H1 (cell line): ENCODE measurements around the gene BARX2. TPM values are rescaled to one million over a fixed set of nuclear protein-coding genes. Genes with fewer than 3 reads are reported as not detected.

Experiments
- CTCF ChIA-PET: fragments of 300-600 bp; sonication (Branson Sonifier 250); formaldehyde crosslinking; loops from one replicate; lab custom pipeline; 2021; ENCODE audit not compliant: partially characterized antibody; lab: Charles Lee
- POLR2A ChIA-PET: fragments of 300-600 bp; sonication (Branson Sonifier 250); formaldehyde crosslinking; loops from one replicate; lab custom pipeline; 2021; ENCODE audit warnings: inconsistent platforms; ENCODE audit not compliant: partially characterized antibody; lab: Charles Lee
- DNase-seq, 2 experiments: peaks; one replicate each; pipeline versions ENCODE4 v3.0.0 to v3.0.0-alpha.2; 2010 to 2022; ENCODE audit warnings: low spot score in 2 of 2, low read depth in 1 of 2, mixed read lengths in 1 of 2
- FAIRE-seq: peaks from 2 replicates; lab custom pipeline; 2011; peaks lifted over from hg19 to GRCh38; lab: Jason Lieb, UNC
- H2AFZ ChIP-seq: 2 replicates; pipeline ENCODE4 v1.8.1; 2012; ENCODE audit warnings: low read length, inconsistent platforms
- H2AK5ac ChIP-seq: 2 replicates; pipeline ENCODE4 v1.6.1; 2013; ENCODE audit warnings: low read depth, low read length
- H2BK120ac ChIP-seq: replicated peaks from 2 replicates; pipeline ENCODE3; 2013; ENCODE audit warnings: low read depth, low read length, inconsistent platforms
- H2BK12ac ChIP-seq: 2 replicates; pipeline ENCODE4 v1.6.1; 2013; ENCODE audit warnings: low read depth, low read length
- H2BK15ac ChIP-seq: 2 replicates; pipeline ENCODE4 v1.6.1; 2013; ENCODE audit warnings: low read length
- H2BK20ac ChIP-seq: 2 replicates; pipeline ENCODE4 v1.6.1; 2013; ENCODE audit warnings: low read length
- H2BK5ac ChIP-seq: 2 replicates; pipeline ENCODE4 v1.6.1; 2013; ENCODE audit warnings: low read depth, low read length
- H3K14ac ChIP-seq: 2 replicates; pipeline ENCODE4 v1.6.1; 2013; ENCODE audit warnings: inconsistent platforms; ENCODE audit not compliant: insufficient read length
- H3K18ac ChIP-seq: 2 replicates; pipeline ENCODE4 v1.6.1; 2013; ENCODE audit warnings: low read length; ENCODE audit errors: extremely low read depth
- H3K23ac ChIP-seq: 2 replicates; pipeline ENCODE4 v1.6.1; 2013; ENCODE audit warnings: inconsistent platforms; ENCODE audit not compliant: insufficient read length
- H3K23me2 ChIP-seq: 2 replicates; pipeline ENCODE4 v1.6.1; 2013; ENCODE audit warnings: low read depth, low read length
- H3K27ac ChIP-seq: 2 replicates; pipeline ENCODE4 v1.6.1; 2011; ENCODE audit warnings: low read depth, low read length, inconsistent platforms
- H3K27me3 ChIP-seq, 4 experiments: replicated peaks in 1 of 4; 1 replicate in 1 of 4; 2 replicates in 3 of 4; pipeline versions ENCODE4 v1.6.1 to v1.8.1; 2011 to 2013; ENCODE audit warnings: low read length in 3 of 4, mild to moderate bottlenecking in 3 of 4, inconsistent platforms in 2 of 4, mixed read lengths in 2 of 4, moderate library complexity in 1 of 4; ENCODE audit not compliant: control insufficient read depth in 3 of 4, insufficient read depth in 3 of 4; ENCODE audit errors: extremely low read depth in 1 of 4
- H3K36me3 ChIP-seq, 4 experiments: 2 replicates each; pipeline versions ENCODE4 v1.6.1 to v1.8.1; 2011 to 2013; ENCODE audit warnings: mild to moderate bottlenecking in 4 of 4, low read length in 3 of 4, moderate library complexity in 2 of 4, control low read depth in 1 of 4, inconsistent platforms in 1 of 4; ENCODE audit not compliant: insufficient read depth in 4 of 4, control insufficient read depth in 2 of 4
- H3K4ac ChIP-seq: replicated peaks from 2 replicates; pipeline ENCODE3; 2013; ENCODE audit warnings: low read length, low read depth, mixed read lengths, inconsistent platforms; ENCODE audit not compliant: insufficient read length
- H3K4me1 ChIP-seq, 4 experiments: replicated peaks in 1 of 4; 1 replicate in 1 of 4; 2 replicates in 3 of 4; pipeline versions ENCODE4 v1.6.1 to v1.8.1; 2011 to 2013; ENCODE audit warnings: low read length in 3 of 4, inconsistent platforms in 2 of 4, mixed read lengths in 1 of 4; ENCODE audit not compliant: insufficient read depth in 4 of 4, control insufficient read depth in 3 of 4
- H3K4me2 ChIP-seq, 2 experiments: 2 replicates each; pipeline versions ENCODE4 v1.6.1 to v1.8.1; 2011 to 2013; ENCODE audit warnings: low read depth in 2 of 2, low read length in 2 of 2, control low read depth in 1 of 2, inconsistent platforms in 1 of 2, mild to moderate bottlenecking in 1 of 2; ENCODE audit not compliant: insufficient read depth in 1 of 2
- H3K4me3 ChIP-seq, 4 experiments: fragments of 200-600, 300-600 bp in 1 of 4; sonication (generic), shearing (Covaris generic), sonication (Bioruptor Twin) in 1 of 4; 2 replicates each; pipeline versions ENCODE4 v1.5.1 to v1.8.1; 2011 to 2016; ENCODE audit warnings: low read length in 4 of 4, low read depth in 3 of 4, control low read depth in 2 of 4, inconsistent platforms in 2 of 4, mild to moderate bottlenecking in 2 of 4, mixed read lengths in 1 of 4, moderate library complexity in 1 of 4; ENCODE audit not compliant: insufficient read depth in 2 of 4; ENCODE audit errors: extremely low read depth in 1 of 4
- H3K56ac ChIP-seq: replicated peaks from 2 replicates; pipeline ENCODE3; 2013; ENCODE audit warnings: low read depth, mild to moderate bottlenecking, mixed read lengths, low read length, inconsistent platforms; ENCODE audit not compliant: insufficient read length
- H3K79me1 ChIP-seq: 2 replicates; pipeline ENCODE4 v1.6.1; 2013; ENCODE audit warnings: low read depth, low read length, control low read depth
- H3K79me2 ChIP-seq, 2 experiments: 2 replicates each; pipeline versions ENCODE4 v1.6.1 to v1.8.1; 2012 to 2013; ENCODE audit warnings: low read length in 2 of 2, mild to moderate bottlenecking in 2 of 2, inconsistent platforms in 1 of 2; ENCODE audit not compliant: insufficient read depth in 2 of 2, control insufficient read depth in 1 of 2
- H3K9ac ChIP-seq, 4 experiments: replicated peaks in 1 of 4; 1 replicate in 1 of 4; 2 replicates in 3 of 4; pipeline versions ENCODE4 v1.6.1 to v1.8.1; 2011 to 2013; ENCODE audit warnings: low read depth in 3 of 4, low read length in 3 of 4, control low read depth in 2 of 4, mild to moderate bottlenecking in 2 of 4, moderate library complexity in 2 of 4, inconsistent platforms in 1 of 4; ENCODE audit errors: extremely low read depth in 1 of 4
- H3K9me3 ChIP-seq, 2 experiments: 2 replicates each; pipeline versions ENCODE4 v1.6.1 to v1.8.1; 2012 to 2013; ENCODE audit warnings: mild to moderate bottlenecking in 2 of 2, moderate library complexity in 2 of 2, control low read depth in 1 of 2, inconsistent platforms in 1 of 2, low read depth in 1 of 2, low read length in 1 of 2, mixed read lengths in 1 of 2; ENCODE audit not compliant: insufficient read depth in 2 of 2
- H4K20me1 ChIP-seq, 2 experiments: replicated peaks in 1 of 2; 2 replicates each; pipeline versions ENCODE3 to v1.8.1; 2011 to 2013; ENCODE audit warnings: inconsistent platforms in 2 of 2, low read length in 2 of 2, mild to moderate bottlenecking in 1 of 2; ENCODE audit not compliant: insufficient read depth in 2 of 2, control insufficient read depth in 1 of 2
- H4K5ac ChIP-seq: 2 replicates; pipeline ENCODE4 v1.6.1; 2013; ENCODE audit warnings: low read length, low read depth, mixed read lengths, inconsistent platforms; ENCODE audit not compliant: insufficient read length
- H4K8ac ChIP-seq: 2 replicates; pipeline ENCODE4 v1.8.0; 2013; ENCODE audit warnings: mild to moderate bottlenecking, moderate library complexity, low read length, inconsistent platforms; ENCODE audit not compliant: insufficient read depth; ENCODE audit errors: extremely low read depth
- H4K91ac ChIP-seq: replicated peaks from 2 replicates; pipeline ENCODE3; 2013; ENCODE audit warnings: low read length, mixed read lengths, inconsistent platforms; ENCODE audit not compliant: insufficient read length
- ASH2L ChIP-seq: fragments of 200-600, 300-600 bp; sonication (generic); IDR thresholded peaks from one replicate; pipeline ENCODE4 v1.7.1; 2017; ENCODE audit warnings: low read length
- CBX5 ChIP-seq: fragments of 300-800, 300-1000 bp; sonication (generic); IDR thresholded peaks from 2 replicates; pipeline ENCODE4 v1.7.1; 2016; ENCODE audit warnings: antibody characterized with exemption, low read length, low read depth
- CEBPB ChIP-seq: IDR thresholded peaks from 2 replicates; pipeline ENCODE4 v1.6.1; 2012; ENCODE audit warnings: low read depth, low read length
- EP300 ChIP-seq, 2 experiments: IDR thresholded peaks; 1 replicate in 1 of 2; 2 replicates in 1 of 2; pipeline ENCODE4 v1.6.1; 2011 to 2012; ENCODE audit warnings: low read depth in 2 of 2, low read length in 2 of 2, mild to moderate bottlenecking in 2 of 2, borderline replicate concordance in 1 of 2, inconsistent platforms in 1 of 2, moderate library complexity in 1 of 2
- POLR2AphosphoS5 ChIP-seq: IDR thresholded peaks from 2 replicates; pipeline ENCODE4 v1.6.1; 2011; ENCODE audit warnings: low read depth, low read length
- SP4 ChIP-seq: IDR thresholded peaks from 2 replicates; pipeline ENCODE4 v1.6.1; 2012; ENCODE audit warnings: low read length, inconsistent platforms
- SUZ12 ChIP-seq: fragments of 200-600 bp; sonication (generic); IDR thresholded peaks from 2 replicates; pipeline ENCODE4 v1.6.1; 2012; ENCODE audit warnings: mild to moderate bottlenecking, inconsistent platforms, low read length, moderate library complexity, mixed read lengths
- WGBS, 2 experiments: shearing (Covaris generic) in 1 of 2; methylation state at CpG; one replicate each; pipeline versions ENCODE4 v1.1.6 to v1.1.7; 2013 to 2015; ENCODE audit warnings: low lambda C conversion rate in 2 of 2, mixed read lengths in 2 of 2, inconsistent platforms in 1 of 2, low coverage in 1 of 2, missing lambda C conversion rate in 1 of 2; ENCODE audit not compliant: insufficient replicate concordance in 2 of 2, insufficient coverage in 1 of 2, insufficient read length in 1 of 2; ENCODE audit errors: extremely low coverage in 1 of 2, missing lambda C conversion rate in 1 of 2; 5-methylcytosine and 5-hydroxymethylcytosine counted together
- polyA plus RNA-seq, 7 experiments: library from polyadenylated mRNA; depleted of rRNA in 3 of 7; stranded (reverse) in 5 of 7; unstranded in 2 of 7; fragments of >200 nt in 5 of 7; fragments of 200-250 nt in 2 of 7; gene quantifications; 1 replicate in 5 of 7; 2 replicates in 1 of 7; 4 replicates in 1 of 7; pipeline versions ENCODE4 v1.2.1 to v1.2.3, GENCODE V29; 2011 to 2013; ENCODE audit warnings: missing spikeins in 2 of 7, mixed read lengths in 2 of 7
- total RNA-seq: library from RNA; stranded (reverse); fragmentation: NEBNext Ultra II Directional; extraction: Animal tissue kit (Norgen Biotek cat#: 25700); gene quantifications from 2 replicates; pipeline ENCODE4 v1.2.1, GENCODE V29; 2021
- TF ChIP-seq, protein P1 (sequence below): IDR thresholded peaks from 2 replicates; pipeline ENCODE4 v1.6.1; 2011; ENCODE audit warnings: low read depth, mild to moderate bottlenecking, low read length; ENCODE audit not compliant: insufficient read depth
- TF ChIP-seq, protein P2 (sequence below), 3 experiments: IDR thresholded peaks; 1 replicate in 2 of 3; 2 replicates in 1 of 3; pipeline versions ENCODE4 v1.5.1 to v1.6.1; 2011; ENCODE audit warnings: low read length in 3 of 3, mild to moderate bottlenecking in 3 of 3, inconsistent platforms in 2 of 3, low read depth in 1 of 3, moderate library complexity in 1 of 3; ENCODE audit not compliant: insufficient read depth in 1 of 3; ENCODE audit errors: control extremely low read depth in 1 of 3

The BARX2 gene
- total and polyA plus RNA-seq, 2 of the 8 experiments (the other 6 are each of a cell fraction or from before 2014, with no cell fraction given), result not detected

DNA sequence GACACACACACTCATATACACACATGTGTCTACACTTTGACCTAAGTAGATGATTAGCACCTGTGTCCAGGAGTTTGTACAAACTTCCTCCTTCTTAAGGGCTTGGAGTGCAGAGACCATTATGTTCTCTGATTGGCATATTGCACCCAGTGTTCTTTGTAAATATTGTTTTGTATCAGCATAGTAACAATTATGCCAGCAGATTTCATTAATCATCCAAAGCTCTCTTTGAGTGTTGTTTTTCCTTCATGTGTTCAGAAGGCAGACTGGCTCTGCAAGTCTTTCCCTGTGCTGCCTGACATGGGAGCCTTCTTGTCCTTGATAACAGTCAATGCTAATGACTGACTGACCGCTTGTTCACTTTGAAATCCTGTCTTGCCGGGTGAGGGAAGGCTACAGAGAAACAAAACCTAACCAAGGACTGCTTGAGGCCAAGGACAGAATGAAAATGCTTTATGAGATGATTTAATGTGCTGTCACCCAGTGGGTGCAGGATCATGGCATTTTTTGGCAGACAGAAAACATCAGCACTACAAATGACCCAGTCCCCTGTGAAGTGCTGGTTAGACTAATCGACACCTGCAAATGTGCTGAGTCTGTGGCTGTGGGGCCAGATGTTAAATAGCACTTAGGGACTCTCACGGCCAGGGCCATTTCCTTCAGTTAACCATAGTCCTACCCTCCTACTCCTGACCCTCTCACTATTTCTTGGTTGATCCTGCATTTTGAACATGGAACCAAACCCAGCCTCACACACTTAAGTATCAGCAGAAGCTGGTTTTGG, 6.6 kb upstream of the BARX2 start:
- no peak overlapping the region for H2AK5ac ChIP-seq
- H3K36me3 ChIP-seq, result no peaks in the 10 kb centered on the region
- H2BK20ac ChIP-seq, result no peak overlapping the region
- no peaks in the 10 kb centered on the region for H3K9me3 ChIP-seq
- ChIA-PET CTCF (no interaction called here), POLR2A (interaction anchor here (0.6 kb wide), 1 partner anchor 50 kb away, joined by 3 read pairs; no protein-coding TSS in a partner anchor)
- no peak overlapping the region for H2BK120ac ChIP-seq
- H3K79me2 ChIP-seq, result no peaks in the 10 kb centered on the region
- peaks cover 0 to 2% (median 0%) of the 10 kb centered on the region in 4 experiments; a peak in 3 of 7 replicates for H3K4me1 ChIP-seq
- no peak overlapping the region for H3K56ac ChIP-seq
- H4K20me1 ChIP-seq, result peaks cover 0 to 9% of the 10 kb centered on the region in 2 experiments
- no peak overlapping the region for H3K27ac ChIP-seq
- no peak overlapping the region for H3K23ac ChIP-seq
- DNase-seq (no peak), FAIRE-seq (no peak)
- H3K14ac ChIP-seq, result no peak overlapping the region
- no peak overlapping the region for H4K5ac ChIP-seq
- no peak overlapping the region for H3K18ac ChIP-seq
- peaks cover 33 to 53% (median 48%) of the 10 kb centered on the region in 4 experiments for H3K27me3 ChIP-seq
- H2BK5ac ChIP-seq, result no peak overlapping the region
- H2BK15ac ChIP-seq, result no peak overlapping the region
- H4K91ac ChIP-seq, result no peak overlapping the region
- no peak overlapping the region for H3K4me2 ChIP-seq
- H3K9ac ChIP-seq, result no peak overlapping the region
- H3K4ac ChIP-seq, result no peak overlapping the region
- H2AFZ ChIP-seq, result no peak overlapping the region
- peaks cover 12% of the 10 kb centered on the region; the same call in 1 of the 2 replicates for H3K23me2 ChIP-seq
- 72% methylated on average over 4 of the region's 4 CpGs; no CpG with 5 or more reads in 1 of the 2 experiments for WGBS, 2 experiments
- no peaks in the 10 kb centered on the region for H3K79me1 ChIP-seq
- no peak overlapping the region for H2BK12ac ChIP-seq
- no peak overlapping the region for H3K4me3 ChIP-seq
- no peak overlapping the region for H4K8ac ChIP-seq
- TF ChIP-seq ASH2L, result no peak
- TF ChIP-seq, protein P1, sequence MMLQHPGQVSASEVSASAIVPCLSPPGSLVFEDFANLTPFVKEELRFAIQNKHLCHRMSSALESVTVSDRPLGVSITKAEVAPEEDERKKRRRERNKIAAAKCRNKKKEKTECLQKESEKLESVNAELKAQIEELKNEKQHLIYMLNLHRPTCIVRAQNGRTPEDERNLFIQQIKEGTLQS, result no peak
- no peak for TF ChIP-seq SP4
- TF ChIP-seq CBX5, result no peak
- TF ChIP-seq CEBPB, result no peak
- TF ChIP-seq, protein P2, sequence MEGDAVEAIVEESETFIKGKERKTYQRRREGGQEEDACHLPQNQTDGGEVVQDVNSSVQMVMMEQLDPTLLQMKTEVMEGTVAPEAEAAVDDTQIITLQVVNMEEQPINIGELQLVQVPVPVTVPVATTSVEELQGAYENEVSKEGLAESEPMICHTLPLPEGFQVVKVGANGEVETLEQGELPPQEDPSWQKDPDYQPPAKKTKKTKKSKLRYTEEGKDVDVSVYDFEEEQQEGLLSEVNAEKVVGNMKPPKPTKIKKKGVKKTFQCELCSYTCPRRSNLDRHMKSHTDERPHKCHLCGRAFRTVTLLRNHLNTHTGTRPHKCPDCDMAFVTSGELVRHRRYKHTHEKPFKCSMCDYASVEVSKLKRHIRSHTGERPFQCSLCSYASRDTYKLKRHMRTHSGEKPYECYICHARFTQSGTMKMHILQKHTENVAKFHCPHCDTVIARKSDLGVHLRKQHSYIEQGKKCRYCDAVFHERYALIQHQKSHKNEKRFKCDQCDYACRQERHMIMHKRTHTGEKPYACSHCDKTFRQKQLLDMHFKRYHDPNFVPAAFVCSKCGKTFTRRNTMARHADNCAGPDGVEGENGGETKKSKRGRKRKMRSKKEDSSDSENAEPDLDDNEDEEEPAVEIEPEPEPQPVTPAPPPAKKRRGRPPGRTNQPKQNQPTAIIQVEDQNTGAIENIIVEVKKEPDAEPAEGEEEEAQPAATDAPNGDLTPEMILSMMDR (IDR thresholded peaks at IDR 0.05; ENCODE audit: control extremely low read depth in 1 of 3, insufficient read depth in 1 of 3, low read depth in 1 of 3, low read length in 3 of 3), result no peak
- no peak for TF ChIP-seq SUZ12
- TF ChIP-seq EP300 (IDR thresholded peaks at IDR 0.05; ENCODE audit: borderline replicate concordance in 1 of 2, low read depth in 2 of 2, low read length in 2 of 2), result no peak
- no peak for TF ChIP-seq POLR2AphosphoS5
